Esophagus squamous epithelium (tissue), 5 donors: ENCODE data around the gene ACSL4. TPM values are rescaled to one million over a fixed set of nuclear protein-coding genes. Genes with fewer than 3 reads are reported as not detected.

Experiments
- DNase-seq: peaks from one replicate; lab custom pipeline; 2025; lab: John Stamatoyannopoulos, UW
- H3K27ac ChIP-seq, 4 donors: fragments of 200-600 bp; sonication (generic); one replicate each; pipeline ENCODE4 v1.5.1; 2016 to 2019; ENCODE audit warnings: mild to moderate bottlenecking in 1 of 4
- H3K27me3 ChIP-seq, 4 donors: fragments of 200-600 bp; sonication (generic); 1 replicate in 3 of 4; 2 replicates in 1 of 4; pipeline versions ENCODE4 v1.5.1 to v1.6.0; 2017 to 2021; ENCODE audit warnings: antibody characterized with exemption in 1 of 4
- H3K36me3 ChIP-seq, 3 donors: fragments of 200-600 bp; sonication (generic); one replicate each; pipeline ENCODE4 v1.5.1; 2016 to 2019
- H3K4me1 ChIP-seq, 3 donors: fragments of 200-600 bp; sonication (generic); one replicate each; pipeline ENCODE4 v1.5.1; 2017 to 2019
- H3K4me3 ChIP-seq, 4 donors: fragments of 200-600 bp; sonication (generic); 1 replicate in 3 of 4; 2 replicates in 1 of 4; pipeline ENCODE4 v1.5.1; 2016 to 2019; ENCODE audit warnings: mild to moderate bottlenecking in 2 of 4, moderate library complexity in 1 of 4
- H3K9me3 ChIP-seq, 3 donors: fragments of 200-600 bp; sonication (generic); one replicate each; pipeline ENCODE4 v1.5.1; 2016 to 2019
- POLR2A ChIP-seq, 4 donors: fragments of 450-650 bp; IDR thresholded peaks; one replicate each; pipeline ENCODE4 v1.6.1; 2017; ENCODE audit warnings: antibody characterized with exemption in 4 of 4, mild to moderate bottlenecking in 4 of 4, moderate library complexity in 3 of 4
- WGBS, 2 donors: methylation state at CpG; one replicate each; pipeline ENCODE4 v1.1.5; 2018; 5-methylcytosine and 5-hydroxymethylcytosine counted together
- intact Hi-C: fragments of 100-400 bp; cut with DNase I; formaldehyde crosslinking; loops from one replicate; pipeline ENCODE4 v1.15.0; 2022
- total RNA-seq, 4 donors: library from RNA; depleted of rRNA; stranded (reverse); fragments of >200 nt; gene quantifications; one replicate each; pipeline ENCODE4 v1.1.0, GENCODE V29; 2016
- TF ChIP-seq, protein P1 (sequence below), 6 experiments: fragments of 450-650 bp in 4 of 6; fragments of 200-600 bp in 2 of 6; sonication (generic) in 2 of 6; IDR thresholded peaks; one replicate each; pipeline ENCODE4 v1.5.1; 2016 to 2019; ENCODE audit warnings: antibody characterized with exemption in 6 of 6, mild to moderate bottlenecking in 4 of 6, moderate library complexity in 4 of 6
- donor health status: DM: yes; HTN: yes; CAD: no.

The ACSL4 gene
- total RNA-seq, 4 donors from 2014 or later = 11.6 to 48.1 (median 33.4) TPM

DNA sequence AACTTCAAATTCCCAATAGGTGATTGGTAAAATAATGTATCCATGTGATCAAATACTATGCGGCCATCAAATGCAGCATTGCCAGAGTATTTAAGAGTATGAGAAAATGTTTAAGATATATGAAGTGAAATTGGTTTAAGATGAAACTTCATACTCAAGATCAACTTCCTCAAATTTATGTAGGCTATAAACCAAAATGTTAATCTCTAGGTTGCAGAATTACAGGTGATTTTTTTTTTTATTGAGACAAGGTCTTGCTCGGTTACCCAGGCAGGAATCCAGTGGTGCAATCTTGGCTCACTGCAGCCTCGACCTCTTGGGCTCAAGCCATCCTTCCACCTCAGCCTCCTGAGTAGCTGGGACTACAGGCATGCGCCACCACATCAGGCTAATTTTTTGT is 25.3 kb downstream of the ACSL4 start:
- H3K4me3 ChIP-seq = no peak overlapping the region
- intact Hi-C loops = no loop called here
- peak overlapping the region in 1 of 4 donors; percentile 18 for H3K27ac ChIP-seq
- no peaks in the 10 kb centered on the region for H3K9me3 ChIP-seq
- H3K27me3 ChIP-seq = no peaks in the 10 kb centered on the region
- no peaks in the 10 kb centered on the region for H3K36me3 ChIP-seq
- TF ChIP-seq POLR2A (IDR thresholded peaks at IDR 0.05) = no peak
- TF ChIP-seq, protein P1, sequence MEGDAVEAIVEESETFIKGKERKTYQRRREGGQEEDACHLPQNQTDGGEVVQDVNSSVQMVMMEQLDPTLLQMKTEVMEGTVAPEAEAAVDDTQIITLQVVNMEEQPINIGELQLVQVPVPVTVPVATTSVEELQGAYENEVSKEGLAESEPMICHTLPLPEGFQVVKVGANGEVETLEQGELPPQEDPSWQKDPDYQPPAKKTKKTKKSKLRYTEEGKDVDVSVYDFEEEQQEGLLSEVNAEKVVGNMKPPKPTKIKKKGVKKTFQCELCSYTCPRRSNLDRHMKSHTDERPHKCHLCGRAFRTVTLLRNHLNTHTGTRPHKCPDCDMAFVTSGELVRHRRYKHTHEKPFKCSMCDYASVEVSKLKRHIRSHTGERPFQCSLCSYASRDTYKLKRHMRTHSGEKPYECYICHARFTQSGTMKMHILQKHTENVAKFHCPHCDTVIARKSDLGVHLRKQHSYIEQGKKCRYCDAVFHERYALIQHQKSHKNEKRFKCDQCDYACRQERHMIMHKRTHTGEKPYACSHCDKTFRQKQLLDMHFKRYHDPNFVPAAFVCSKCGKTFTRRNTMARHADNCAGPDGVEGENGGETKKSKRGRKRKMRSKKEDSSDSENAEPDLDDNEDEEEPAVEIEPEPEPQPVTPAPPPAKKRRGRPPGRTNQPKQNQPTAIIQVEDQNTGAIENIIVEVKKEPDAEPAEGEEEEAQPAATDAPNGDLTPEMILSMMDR (IDR thresholded peaks at IDR 0.05) = no peak
- H3K4me1 ChIP-seq = peaks cover 0 to 40% (median 16%) of the 10 kb centered on the region in 3 donors
- WGBS, 2 donors = 49 to 60% methylated on average over 4 of the region's 4 CpGs
- DNase-seq = no peak

GRCh38 chrX:109707319-109707718 is 25.7 kb downstream of the ACSL4 start:
- Histone ChIP-seq H3K9me3 (no peaks in the 10 kb centered on the region), H3K4me1 (peaks cover 0 to 38% (median 16%) of the 10 kb centered on the region in 3 donors), H3K27me3 (no peaks in the 10 kb centered on the region), H3K36me3 (no peaks in the 10 kb centered on the region), H3K27ac (peak overlapping the region in 1 of 4 donors; percentile 18), H3K4me3 (peak overlapping the region in 1 of 4 donors; percentile 22)
- no peak for TF ChIP-seq POLR2A (IDR thresholded peaks at IDR 0.05)
- TF ChIP-seq, protein P1 (IDR thresholded peaks at IDR 0.05) = no peak
- DNase-seq = no peak
- intact Hi-C loops = no loop called here
- 36 to 68% methylated on average over 3 to 5 of the region's 5 CpGs for WGBS, 2 donors

DNA sequence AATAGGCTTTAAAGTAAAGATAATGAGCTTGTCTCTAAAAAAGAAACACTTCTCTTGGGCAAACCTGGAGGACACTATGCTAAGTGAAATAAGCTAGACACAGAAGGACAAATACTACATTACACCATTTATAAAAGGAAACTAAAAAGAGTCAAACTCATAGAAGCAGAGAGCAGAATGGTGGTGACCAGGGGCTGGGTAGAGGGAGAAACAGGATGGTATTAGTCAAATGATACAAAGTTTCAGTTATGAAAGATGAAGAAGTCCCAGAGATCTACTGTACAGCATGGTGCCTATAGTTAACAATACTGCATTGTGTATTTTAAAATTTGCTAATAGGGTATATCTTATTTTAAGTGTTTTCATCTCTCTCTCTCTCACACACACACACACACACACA is 28.5 kb downstream of the ACSL4 start:
- TF ChIP-seq, protein P1 (IDR thresholded peaks at IDR 0.05) = no peak
- TF ChIP-seq POLR2A (IDR thresholded peaks at IDR 0.05) = no peak
- Histone ChIP-seq H3K36me3 (no peaks in the 10 kb centered on the region), H3K9me3 (no peaks in the 10 kb centered on the region), H3K4me3 (no peak overlapping the region), H3K27ac (no peak overlapping the region), H3K4me1 (peaks cover 0 to 27% (median 14%) of the 10 kb centered on the region in 3 donors), H3K27me3 (no peaks in the 10 kb centered on the region)
- DNase-seq = no peak
- intact Hi-C loops = no loop called here

GRCh38 chrX:109697855-109698254 is 35.2 kb downstream of the ACSL4 start:
- Histone ChIP-seq H3K4me1 (peaks cover 0 to 5% (median 0%) of the 10 kb centered on the region in 3 donors), H3K4me3 (no peak overlapping the region), H3K27ac (no peak overlapping the region), H3K9me3 (no peaks in the 10 kb centered on the region), H3K27me3 (no peaks in the 10 kb centered on the region), H3K36me3 (no peaks in the 10 kb centered on the region)
- no peak for DNase-seq
- intact Hi-C loops = no loop called here
- WGBS, 2 donors = 55 to 61% methylated on average over 2 of the region's 2 CpGs
- no peak for TF ChIP-seq POLR2A (IDR thresholded peaks at IDR 0.05)
- TF ChIP-seq, protein P1 (IDR thresholded peaks at IDR 0.05) = no peak

DNA sequence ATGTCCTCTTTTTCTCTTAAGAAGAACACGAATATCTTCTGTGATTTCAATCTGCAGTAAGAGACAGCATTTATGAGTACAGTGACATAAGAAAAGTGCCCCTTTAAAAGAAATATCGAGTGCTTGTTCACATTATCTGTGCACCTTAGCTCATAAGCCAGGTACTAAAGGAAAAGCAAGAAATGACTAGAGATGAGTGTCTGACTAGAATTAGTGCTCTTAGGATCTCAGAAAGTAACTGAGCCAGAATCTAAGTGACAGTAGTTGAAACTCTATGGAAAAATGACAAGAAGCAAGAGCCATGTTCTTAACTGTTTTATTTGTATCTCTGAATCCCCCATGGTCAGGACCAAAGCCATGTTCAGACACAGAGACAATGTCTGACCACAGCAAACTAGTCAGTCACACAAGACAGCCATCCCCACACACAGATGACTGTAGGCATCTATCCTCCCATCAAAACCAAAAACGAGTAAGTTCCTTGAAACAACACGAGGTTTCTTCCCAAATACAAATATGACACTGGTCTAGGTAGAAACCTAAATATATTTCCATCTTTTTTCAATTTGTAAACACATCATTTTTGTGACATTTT is 36.8 kb downstream of the ACSL4 start:
- H3K36me3 ChIP-seq = no peaks in the 10 kb centered on the region
- intact Hi-C loops = no loop called here
- H3K9me3 ChIP-seq = no peaks in the 10 kb centered on the region
- TF ChIP-seq, protein P1 (IDR thresholded peaks at IDR 0.05) = no peak
- no peak for TF ChIP-seq POLR2A (IDR thresholded peaks at IDR 0.05)
- H3K4me1 ChIP-seq = peaks cover 0 to 5% (median 0%) of the 10 kb centered on the region in 3 donors
- no peak overlapping the region for H3K4me3 ChIP-seq
- no peak for DNase-seq
- WGBS, 2 donors = 62 to 67% methylated on average over 4 of the region's 4 CpGs
- no peak overlapping the region for H3K27ac ChIP-seq
- no peaks in the 10 kb centered on the region for H3K27me3 ChIP-seq
